GM21737 (cell line): ENCODE data around the gene SYNPO2L.

Experiments used
- ATAC-seq: cut with Tn5 transposase; IDR thresholded peaks from one replicate; pipeline ENCODE4 v1.9.1; 2021; ENCODE audit warnings: mild to moderate bottlenecking, moderate library complexity; ENCODE audit not compliant: unreplicated experiment

Gene SYNPO2L

DNA sequence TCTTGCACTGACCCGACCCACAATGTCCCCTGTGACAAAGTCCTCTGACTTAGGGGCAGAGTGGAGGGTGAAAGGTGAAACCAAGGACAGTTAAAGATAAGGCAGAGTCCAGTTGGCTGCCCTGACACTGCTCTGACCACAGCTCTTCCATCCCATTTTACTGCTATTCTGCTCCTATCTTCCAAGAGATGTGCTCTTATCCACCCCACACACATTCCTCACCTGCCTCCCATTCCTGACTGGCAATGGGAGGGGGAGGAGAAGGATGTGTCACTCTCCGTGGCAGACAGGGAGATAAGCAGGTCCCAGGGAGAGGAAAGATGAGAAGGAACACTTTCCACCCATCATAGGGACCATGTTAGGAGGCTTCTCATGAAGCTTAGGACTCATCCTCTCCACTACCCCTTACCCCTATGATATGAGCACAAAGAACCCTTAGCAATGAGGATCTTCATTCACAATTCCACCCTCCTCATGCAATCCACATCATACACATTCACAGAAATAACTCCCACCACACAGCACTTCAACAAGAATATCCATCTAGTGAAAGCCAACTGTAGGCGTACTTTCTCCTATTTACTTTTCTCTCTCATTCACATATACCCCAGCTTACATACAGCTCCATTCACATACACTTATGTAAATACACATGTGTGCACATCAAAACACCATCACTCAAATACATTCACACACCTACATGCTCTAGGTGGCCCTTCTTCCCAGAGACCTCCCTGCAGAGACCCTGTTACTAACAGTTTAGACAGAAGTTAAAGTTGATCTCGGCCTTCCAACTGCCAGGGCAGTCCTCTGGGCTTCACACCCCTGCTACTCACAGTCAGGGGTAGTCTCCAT, 6.6 kb downstream of the SYNPO2L start:
- ATAC-seq: no peak

- no peak for ATAC-seq
These were observed 7.8 kb downstream of the SYNPO2L start for GRCh38 chr10:73647875-73648651.

GRCh38 chr10:73647211-73647874, 8.5 kb downstream of the SYNPO2L start:
- no peak for ATAC-seq

- ATAC-seq: no peak
These were observed 9.2 kb downstream of the SYNPO2L start for GRCh38 chr10:73646598-73647041.

- no peak for ATAC-seq
These were observed 10.6 kb downstream of the SYNPO2L start for GRCh38 chr10:73645251-73645650.

GRCh38 chr10:73644767-73645166, 11.1 kb downstream of the SYNPO2L start:
- ATAC-seq: no peak

- no peak for ATAC-seq
These were observed 11.7 kb downstream of the SYNPO2L start for GRCh38 chr10:73644015-73644743.

DNA sequence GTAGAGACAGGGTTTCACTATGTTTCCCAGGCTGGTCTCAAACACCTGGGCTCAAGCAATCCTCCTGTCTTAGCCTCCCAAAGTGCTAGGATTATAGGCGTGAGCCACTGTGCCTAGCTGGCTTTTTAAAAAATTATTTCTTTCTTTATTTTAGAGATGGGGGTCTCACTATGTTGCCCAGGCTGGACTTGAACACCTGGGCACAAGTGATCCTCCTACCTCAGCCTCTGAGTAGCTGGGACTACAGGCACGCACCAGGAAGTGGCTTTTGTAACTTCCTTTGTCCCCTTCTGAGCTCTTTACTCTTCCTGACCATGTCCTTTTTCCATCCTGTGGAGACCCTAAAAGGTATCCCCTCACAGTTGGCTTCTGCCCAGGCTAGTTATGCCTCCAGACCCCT, 12.5 kb downstream of the SYNPO2L start:
- no peak for ATAC-seq

GRCh38 chr10:73641328-73642060, 14.3 kb downstream of the SYNPO2L start, which contains the start of gene MYOZ1:
MYOZ1 (minus strand) TSS chr10:73641474; CDS start chr10:73640017, 1,457 bp downstream.
- no peak for ATAC-seq

GRCh38 chr10:73639286-73639685, 16.5 kb downstream of the SYNPO2L start:
- ATAC-seq: no peak

DNA sequence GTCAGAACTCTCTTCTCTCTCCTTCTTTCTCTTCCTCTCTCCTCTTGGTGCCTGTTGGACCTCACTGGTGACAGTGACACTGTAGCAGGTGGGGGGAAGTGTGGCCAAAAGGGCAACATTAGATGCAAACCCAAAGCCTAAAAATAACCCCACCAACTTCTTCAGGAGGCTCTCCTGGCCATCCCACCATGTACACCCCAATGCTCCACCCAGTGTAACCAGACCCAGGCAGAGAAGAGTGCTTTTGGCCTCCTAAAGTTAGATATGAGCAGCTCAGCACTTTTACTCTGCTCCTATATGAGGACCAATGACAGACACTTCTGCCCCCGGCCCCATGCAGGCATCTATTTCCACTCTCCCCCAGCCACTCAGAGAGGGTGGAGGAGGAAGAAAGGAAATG, 20.0 kb downstream of the SYNPO2L start:
- no peak for ATAC-seq

GRCh38 chr10:73634421-73634820, 21.4 kb downstream of the SYNPO2L start:
- ATAC-seq: no peak

GRCh38 chr10:73629165-73629564, 26.7 kb downstream of the SYNPO2L start:
- ATAC-seq: no peak

DNA sequence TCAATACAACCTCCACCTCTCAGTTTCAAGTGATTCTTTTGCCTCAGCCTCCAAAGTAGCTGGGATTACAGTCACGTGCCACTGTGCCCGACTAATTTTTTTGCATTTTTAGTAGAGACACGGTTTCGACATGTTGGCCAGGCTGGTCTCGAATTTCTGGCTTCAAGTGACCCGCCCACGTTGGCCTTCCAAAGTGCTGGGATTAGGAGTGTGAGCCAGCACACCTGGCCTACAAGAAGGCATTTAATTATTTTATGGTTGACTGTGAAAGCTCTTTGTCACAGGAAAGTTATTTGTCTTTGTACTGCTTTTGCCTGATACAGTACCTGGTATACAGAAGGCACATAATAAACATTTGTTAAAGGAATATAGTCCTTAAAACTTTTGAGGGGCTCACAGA, 27.4 kb downstream of the SYNPO2L start:
- ATAC-seq: no peak

GRCh38 chr10:73627300-73627699, 28.5 kb downstream of the SYNPO2L start:
- no peak for ATAC-seq

DNA sequence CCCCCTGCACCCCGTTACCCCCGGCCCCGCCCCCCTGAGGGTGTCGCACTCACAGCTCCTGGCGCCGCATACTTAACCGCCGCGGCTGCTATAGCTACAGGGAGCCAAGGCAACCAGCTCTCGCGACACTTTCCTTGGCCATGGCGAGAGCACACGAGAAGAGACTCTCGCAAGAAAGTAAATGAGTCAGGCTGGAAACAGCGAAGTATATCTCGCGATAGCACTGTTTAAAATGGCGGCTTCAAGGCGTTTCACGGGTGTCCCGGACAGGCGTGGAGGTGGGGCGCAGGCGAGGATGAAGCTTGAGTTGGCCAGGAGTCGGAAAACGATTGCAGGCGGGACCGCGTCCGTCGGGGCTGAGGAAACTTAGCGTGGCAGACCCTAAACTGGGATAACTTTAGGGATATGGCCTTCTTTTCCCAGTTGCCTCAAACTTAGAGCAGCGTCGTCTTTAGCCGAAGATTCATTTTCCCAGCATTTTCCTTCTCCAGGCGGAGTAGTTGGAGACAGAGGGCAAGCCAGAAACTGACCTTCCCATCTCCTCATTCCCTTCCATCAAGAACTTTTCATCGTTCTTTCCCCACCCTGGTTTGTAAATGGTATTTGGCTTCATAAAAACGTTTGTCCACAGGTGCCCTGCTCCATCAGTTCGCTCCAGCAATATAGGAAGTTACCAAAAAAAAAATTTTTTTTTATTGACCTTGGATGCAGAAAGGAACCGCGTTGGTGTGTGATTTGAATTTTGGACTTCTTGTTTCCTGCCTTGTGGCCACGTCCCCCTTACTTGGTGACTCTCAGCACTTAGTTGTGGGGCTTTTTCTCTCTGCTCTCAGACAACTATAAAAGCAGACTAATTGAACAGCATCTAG, 29.7 kb downstream of the SYNPO2L start:
- peak; percentile 97 for ATAC-seq

DNA sequence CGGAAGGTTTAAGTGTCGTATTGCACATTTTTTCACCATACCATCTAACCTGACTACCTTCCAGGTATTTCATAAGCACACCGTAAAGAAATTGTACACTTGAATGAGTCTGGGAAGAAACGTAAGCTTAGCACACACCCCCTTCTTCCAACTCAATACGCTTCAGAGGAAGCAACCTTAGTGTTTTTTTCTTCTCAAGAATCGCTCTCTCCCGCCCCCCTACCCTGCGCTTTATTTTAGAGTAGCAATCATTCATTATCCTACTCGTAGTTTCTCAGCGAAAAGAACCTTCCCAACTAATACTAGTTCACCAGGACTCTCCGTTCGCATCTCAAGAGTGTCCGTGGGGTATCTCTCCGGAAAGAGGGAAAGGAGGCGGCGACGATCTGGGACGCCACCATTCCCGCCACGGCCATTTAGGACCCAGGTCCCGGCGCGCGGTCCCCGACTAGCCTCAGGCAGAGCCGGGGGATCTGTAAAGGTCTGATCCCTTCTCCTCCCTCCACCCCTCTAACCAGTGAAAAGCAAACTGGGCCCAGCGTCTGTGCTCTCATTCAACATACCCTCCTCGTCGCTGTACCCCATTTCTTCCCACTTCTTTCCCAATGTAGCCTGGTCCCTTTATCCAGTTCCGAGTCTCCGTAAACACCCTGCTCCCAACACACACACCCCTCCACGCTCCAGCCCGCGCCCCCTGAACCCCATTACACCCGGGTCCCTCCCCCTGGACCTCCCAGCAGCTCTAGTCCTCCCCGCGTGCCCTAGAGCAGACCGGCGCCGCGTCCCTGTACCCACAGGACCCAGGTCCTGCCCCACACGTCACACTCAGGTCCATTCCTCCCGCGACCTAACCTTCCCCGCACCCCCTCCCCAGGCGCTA, 30.6 kb downstream of the SYNPO2L start:
- peak; percentile 32 for ATAC-seq

DNA sequence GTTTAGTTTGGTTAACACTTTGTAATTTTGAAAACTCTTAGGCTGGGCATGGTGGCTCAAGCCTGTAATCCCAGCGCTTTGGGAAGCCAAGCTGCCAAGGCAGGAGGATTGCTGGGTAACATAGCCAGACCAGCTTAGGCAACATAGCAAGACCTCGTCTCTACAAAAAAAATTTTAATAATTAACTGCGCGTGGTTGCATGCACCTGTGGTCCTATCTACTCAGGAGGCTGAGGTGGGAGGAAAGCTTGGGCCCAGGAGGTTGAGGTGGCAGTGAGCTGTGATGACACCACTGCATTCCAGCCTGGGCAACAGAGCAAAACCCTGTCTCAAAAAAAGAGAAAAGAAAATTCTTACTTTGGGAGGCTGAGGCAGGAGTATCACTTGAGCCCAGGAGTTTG, 32.8 kb downstream of the SYNPO2L start:
- no peak for ATAC-seq
